Measurements from ENCODE around the gene ADK.

GRCh38 chr10:74525885-74526284 lies 374.9 kb downstream of the ADK start:
- TF ChIP-seq CTCF (conservative IDR thresholded peaks at IDR 0.05 in 1 of 2, IDR thresholded peaks at IDR 0.05 in 1 of 2; ENCODE audit: low read depth in 1 of 2, low read length in 2 of 2) (no peak), EZH2 (IDR thresholded peaks at IDR 0.05; ENCODE audit: low read length, missing control alignments) (no peak)

Data from fibroblast of lung (primary cell).